ENCODE measurements around the gene RAB11FIP4. TPM values are rescaled to one million over a fixed set of nuclear protein-coding genes. Genes with fewer than 3 reads are reported as not detected.

The RAB11FIP4 gene
- total RNA-seq, 2 donors from 2014 or later = 22.5 to 30.8 TPM

DNA sequence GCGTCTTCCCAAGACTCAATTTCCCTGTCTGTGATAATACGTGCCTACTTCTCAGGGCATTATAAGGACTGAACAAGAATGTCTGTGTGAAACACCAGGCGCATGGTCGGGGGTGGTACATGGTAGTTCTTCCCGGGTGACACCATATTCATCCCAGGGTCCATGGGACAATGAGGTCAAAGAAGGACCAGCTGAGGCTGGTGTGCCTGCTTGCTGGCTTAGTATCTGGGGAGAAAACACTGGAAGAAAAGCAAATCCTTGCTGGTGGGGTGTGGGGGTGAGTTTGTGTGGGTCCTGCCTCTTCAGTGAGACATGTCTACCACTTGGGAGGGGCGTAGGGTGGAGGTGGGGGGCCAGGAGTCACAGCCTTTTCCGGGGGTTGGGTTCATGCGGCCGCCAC, 174.2 kb downstream of the RAB11FIP4 start:
- 82% methylated on average over 9 of the region's 9 CpGs for WGBS
- TF ChIP-seq POLR2AphosphoS5 (IDR thresholded peaks at IDR 0.05) (no peak), POLR2A (IDR thresholded peaks at IDR 0.05) (no peak), CTCF (IDR thresholded peaks at IDR 0.05) (no peak)
- H3K27me3 ChIP-seq (replicated peaks; ENCODE audit: insufficient read depth) = no peaks in the 10 kb centered on the region
- H3K9me3 ChIP-seq = no peaks in the 10 kb centered on the region
- intact Hi-C loops (cut with DNase I) = no loop called here
- peak overlapping the region; percentile 40 to 61 for H3K27ac ChIP-seq
- no peaks in the 10 kb centered on the region for H3K36me3 ChIP-seq
- no peak overlapping the region for H3K4me3 ChIP-seq
- H3K4me1 ChIP-seq (replicated peaks) = peaks cover 20% of the 10 kb centered on the region
- DNase-seq (ENCODE audit: low spot score) = no peak

- TF ChIP-seq POLR2AphosphoS5 (IDR thresholded peaks at IDR 0.05) = peak; percentile 71
- no peak for TF ChIP-seq POLR2A (IDR thresholded peaks at IDR 0.05)
- no peak overlapping the region for H3K4me3 ChIP-seq
- no peaks in the 10 kb centered on the region for H3K27me3 ChIP-seq (replicated peaks; ENCODE audit: insufficient read depth)
- no peaks in the 10 kb centered on the region for H3K36me3 ChIP-seq
- WGBS = 55% methylated on average over 12 of the region's 12 CpGs
- peak overlapping the region; percentile 40 to 61 for H3K27ac ChIP-seq
- peaks cover 12% of the 10 kb centered on the region for H3K4me1 ChIP-seq (replicated peaks)
- no peaks in the 10 kb centered on the region for H3K9me3 ChIP-seq
- peak; percentile 74 for DNase-seq (ENCODE audit: low spot score)
- intact Hi-C loops (cut with DNase I) = no loop called here
These were observed 174.9 kb downstream of the RAB11FIP4 start for GRCh38 chr17:31566247-31566991.

GRCh38 chr17:31566992-31567373, 175.5 kb downstream of the RAB11FIP4 start:
- TF ChIP-seq POLR2A (IDR thresholded peaks at IDR 0.05) = no peak
- no peak for TF ChIP-seq CTCF (IDR thresholded peaks at IDR 0.05)
- no peak for TF ChIP-seq POLR2AphosphoS5 (IDR thresholded peaks at IDR 0.05)
- Histone ChIP-seq H3K36me3 (no peaks in the 10 kb centered on the region), H3K27ac (peak overlapping the region in 1 of 2 donors; percentile 61), H3K27me3 (replicated peaks; ENCODE audit: insufficient read depth) (no peaks in the 10 kb centered on the region), H3K9me3 (no peaks in the 10 kb centered on the region), H3K4me3 (no peak overlapping the region), H3K4me1 (replicated peaks) (peaks cover 7% of the 10 kb centered on the region)
- intact Hi-C loops (cut with DNase I) = no loop called here
- no peak for DNase-seq (ENCODE audit: low spot score)
- 57% methylated on average over 6 of the region's 6 CpGs for WGBS

- 84% methylated on average over 9 of the region's 9 CpGs for WGBS
- H3K9me3 ChIP-seq = no peaks in the 10 kb centered on the region
- H3K36me3 ChIP-seq = no peaks in the 10 kb centered on the region
- H3K4me1 ChIP-seq (replicated peaks) = peaks cover 7% of the 10 kb centered on the region
- no peak for DNase-seq (ENCODE audit: low spot score)
- no peak overlapping the region for H3K4me3 ChIP-seq
- H3K27me3 ChIP-seq (replicated peaks; ENCODE audit: insufficient read depth) = no peaks in the 10 kb centered on the region
- intact Hi-C loops (cut with DNase I) = no loop called here
- no peak for TF ChIP-seq CTCF (IDR thresholded peaks at IDR 0.05)
- no peak for TF ChIP-seq POLR2AphosphoS5 (IDR thresholded peaks at IDR 0.05)
- TF ChIP-seq POLR2A (IDR thresholded peaks at IDR 0.05) = no peak
- H3K27ac ChIP-seq = no peak overlapping the region
These were observed 176.6 kb downstream of the RAB11FIP4 start for GRCh38 chr17:31568121-31568520.

DNA sequence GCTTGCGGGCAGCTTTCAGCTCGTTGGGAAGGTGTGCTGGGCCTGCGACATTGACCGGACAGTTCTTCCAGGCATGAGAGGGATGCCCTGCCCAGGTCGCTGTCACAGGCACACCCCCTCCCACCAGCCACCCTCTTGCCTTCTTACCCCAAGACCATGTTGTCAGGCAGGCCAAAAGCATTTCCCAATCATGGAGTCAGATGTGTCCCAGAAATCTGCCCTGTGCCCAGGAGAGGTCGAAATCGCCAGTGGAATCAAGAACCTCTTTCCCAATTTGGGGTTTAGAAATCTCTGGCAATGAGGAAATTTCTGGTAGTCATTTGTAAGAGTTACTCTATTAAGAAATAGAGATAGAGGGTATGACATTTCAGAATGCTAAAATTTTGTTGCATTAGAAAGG, 177.1 kb downstream of the RAB11FIP4 start:
- Histone ChIP-seq H3K36me3 (no peaks in the 10 kb centered on the region), H3K4me1 (replicated peaks) (peaks cover 7% of the 10 kb centered on the region), H3K27ac (no peak overlapping the region), H3K4me3 (no peak overlapping the region), H3K9me3 (no peaks in the 10 kb centered on the region), H3K27me3 (replicated peaks; ENCODE audit: insufficient read depth) (no peaks in the 10 kb centered on the region)
- 87% methylated on average over 7 of the region's 7 CpGs for WGBS
- DNase-seq (ENCODE audit: low spot score) = no peak
- intact Hi-C loops (cut with DNase I) = no loop called here
- TF ChIP-seq CTCF (IDR thresholded peaks at IDR 0.05) (no peak), POLR2AphosphoS5 (IDR thresholded peaks at IDR 0.05) (no peak), POLR2A (IDR thresholded peaks at IDR 0.05) (no peak)

Data from prostate gland (tissue), 2 donors.